Mesenchymal stem cell (in vitro differentiated cells and primary cell): ENCODE data around the gene TRPT1.

Experiments
- DNase-seq: peaks from one replicate; pipeline ENCODE4 v3.0.0-alpha.2; 2013
- H2AFZ ChIP-seq: one replicate; pipeline ENCODE4 v1.6.1; 2013; ENCODE audit warnings: low read depth, mild to moderate bottlenecking, control low read depth, inconsistent platforms, low read length, moderate library complexity
- H2AK5ac ChIP-seq: 2 replicates; pipeline ENCODE4 v1.6.1; 2013; ENCODE audit warnings: low read length, moderate library complexity, mild to moderate bottlenecking, inconsistent platforms; ENCODE audit not compliant: severe bottlenecking
- H2BK120ac ChIP-seq: one replicate; pipeline ENCODE4 v1.6.1; 2013; ENCODE audit warnings: low read depth, mild to moderate bottlenecking, inconsistent platforms, low read length, moderate library complexity
- H2BK12ac ChIP-seq, 2 experiments: one replicate each; pipeline ENCODE4 v1.6.1; 2013; ENCODE audit warnings: inconsistent platforms in 2 of 2, low read length in 2 of 2, mild to moderate bottlenecking in 2 of 2, moderate library complexity in 2 of 2, control low read depth in 1 of 2
- H2BK15ac ChIP-seq: one replicate; pipeline ENCODE4 v1.6.1; 2013; ENCODE audit warnings: mild to moderate bottlenecking, low read depth, inconsistent platforms; ENCODE audit not compliant: poor library complexity, severe bottlenecking
- H2BK5ac ChIP-seq: 2 replicates; pipeline ENCODE4 v1.6.1; 2013; ENCODE audit warnings: low read depth, mild to moderate bottlenecking, low read length, control low read depth, inconsistent platforms; ENCODE audit not compliant: poor library complexity, severe bottlenecking
- H3K14ac ChIP-seq, 2 experiments: one replicate each; pipeline ENCODE4 v1.6.1; 2013; ENCODE audit warnings: inconsistent platforms in 2 of 2, low read length in 2 of 2, control low read depth in 1 of 2, mild to moderate bottlenecking in 1 of 2, moderate library complexity in 1 of 2
- H3K18ac ChIP-seq, 2 experiments: one replicate each; pipeline ENCODE4 v1.6.1; 2013; ENCODE audit warnings: inconsistent platforms in 2 of 2, low read length in 2 of 2, control low read depth in 1 of 2, low read depth in 1 of 2, mild to moderate bottlenecking in 1 of 2
- H3K23ac ChIP-seq, 2 experiments: one replicate each; pipeline ENCODE4 v1.6.1; 2013; ENCODE audit warnings: inconsistent platforms in 2 of 2, low read length in 2 of 2, mild to moderate bottlenecking in 2 of 2, moderate library complexity in 2 of 2, control low read depth in 1 of 2
- H3K27ac ChIP-seq: 2 replicates; pipeline ENCODE4 v1.5.1; 2013; ENCODE audit warnings: mild to moderate bottlenecking, moderate library complexity, low read length, control low read depth, inconsistent platforms; ENCODE audit not compliant: poor library complexity, severe bottlenecking
- H3K27me3 ChIP-seq, 2 experiments: 2 replicates each; pipeline versions ENCODE4 v1.6.1 to v1.7.0; 2013; ENCODE audit warnings: low read length in 2 of 2, mild to moderate bottlenecking in 2 of 2, moderate library complexity in 2 of 2, control low read depth in 1 of 2, inconsistent platforms in 1 of 2; ENCODE audit not compliant: control insufficient read depth in 1 of 2, insufficient read depth in 1 of 2
- H3K36me3 ChIP-seq, 2 experiments: 2 replicates each; pipeline versions ENCODE4 v1.6.1 to v1.7.0; 2013; ENCODE audit warnings: low read length in 2 of 2, control low read depth in 1 of 2, inconsistent platforms in 1 of 2, low read depth in 1 of 2, mild to moderate bottlenecking in 1 of 2; ENCODE audit not compliant: insufficient read depth in 2 of 2, control insufficient read depth in 1 of 2
- H3K4ac ChIP-seq, 2 experiments: one replicate each; pipeline ENCODE4 v1.6.1; 2013; ENCODE audit warnings: inconsistent platforms in 2 of 2, low read length in 2 of 2, mild to moderate bottlenecking in 2 of 2, moderate library complexity in 2 of 2, control low read depth in 1 of 2, low read depth in 1 of 2
- H3K4me1 ChIP-seq: 2 replicates; pipeline ENCODE4 v1.6.1; 2013; ENCODE audit warnings: low read depth, low read length, control low read depth; ENCODE audit not compliant: control insufficient read depth, insufficient read depth
- H3K4me2 ChIP-seq: 2 replicates; pipeline ENCODE4 v1.6.1; 2013; ENCODE audit warnings: low read length, mild to moderate bottlenecking, inconsistent platforms; ENCODE audit not compliant: poor library complexity, severe bottlenecking
- H3K4me3 ChIP-seq, 2 experiments: 2 replicates each; pipeline versions ENCODE4 v1.5.1 to v1.7.0; 2013; ENCODE audit warnings: low read length in 2 of 2, mild to moderate bottlenecking in 2 of 2, control low read depth in 1 of 2, low read depth in 1 of 2; ENCODE audit not compliant: insufficient read depth in 1 of 2
- H3K79me1 ChIP-seq: replicated peaks from 2 replicates; pipeline ENCODE4 v1.6.1; 2013; ENCODE audit warnings: mild to moderate bottlenecking, control low read depth, low read length, inconsistent platforms; ENCODE audit not compliant: poor library complexity, severe bottlenecking
- H3K9ac ChIP-seq: 2 replicates; pipeline ENCODE4 v1.7.0; 2013; ENCODE audit warnings: mild to moderate bottlenecking, low read length, moderate library complexity
- H3K9me3 ChIP-seq: 2 replicates; pipeline ENCODE4 v1.7.0; 2013; ENCODE audit warnings: mild to moderate bottlenecking, low read length; ENCODE audit not compliant: control insufficient read depth
- H4K8ac ChIP-seq: one replicate; pipeline ENCODE4 v1.6.1; 2013; ENCODE audit warnings: inconsistent platforms, mild to moderate bottlenecking, low read length, moderate library complexity
- H4K91ac ChIP-seq: one replicate; pipeline ENCODE4 v1.6.1; 2013; ENCODE audit warnings: mild to moderate bottlenecking, low read length, inconsistent platforms
- WGBS: methylation state at CpG from one replicate; pipeline ENCODE4 v1.1.7; 2013; ENCODE audit warnings: mixed read lengths; 5-methylcytosine and 5-hydroxymethylcytosine counted together

Gene TRPT1

GRCh38 chr11:64208796-64209562 lies 17.0 kb downstream of the TRPT1 start:
- H4K8ac ChIP-seq: peak overlapping the region; percentile 62
- H3K4me1 ChIP-seq: peaks cover 30% of the 10 kb centered on the region
- no peak overlapping the region for H3K9ac ChIP-seq
- H2BK15ac ChIP-seq: peak overlapping the region; percentile 44
- no peak overlapping the region for H3K14ac ChIP-seq
- peak overlapping the region in 1 of 2 experiments; percentile 81 for H3K4ac ChIP-seq
- peaks cover 31 to 59% of the 10 kb centered on the region in 2 experiments for H3K36me3 ChIP-seq
- no peak overlapping the region for H2AFZ ChIP-seq
- no peak overlapping the region for H2BK120ac ChIP-seq
- no peak overlapping the region for H2BK5ac ChIP-seq
- H3K27ac ChIP-seq: no peak overlapping the region
- no peak for DNase-seq
- 94% methylated on average over 18 of the region's 18 CpGs for WGBS
- H3K23ac ChIP-seq: no peak overlapping the region
- no peak overlapping the region for H3K4me2 ChIP-seq
- H2AK5ac ChIP-seq: peak overlapping the region; percentile 37
- H4K91ac ChIP-seq: peak overlapping the region; percentile 97
- H2BK12ac ChIP-seq: peak overlapping the region; percentile 15 to 34
- H3K18ac ChIP-seq: no peak overlapping the region
- H3K79me1 ChIP-seq: peaks cover 12% of the 10 kb centered on the region
- H3K9me3 ChIP-seq: no peaks in the 10 kb centered on the region
- H3K4me3 ChIP-seq: peak overlapping the region in 1 of 2 experiments; percentile 65
- no peaks in the 10 kb centered on the region for H3K27me3 ChIP-seq

DNA sequence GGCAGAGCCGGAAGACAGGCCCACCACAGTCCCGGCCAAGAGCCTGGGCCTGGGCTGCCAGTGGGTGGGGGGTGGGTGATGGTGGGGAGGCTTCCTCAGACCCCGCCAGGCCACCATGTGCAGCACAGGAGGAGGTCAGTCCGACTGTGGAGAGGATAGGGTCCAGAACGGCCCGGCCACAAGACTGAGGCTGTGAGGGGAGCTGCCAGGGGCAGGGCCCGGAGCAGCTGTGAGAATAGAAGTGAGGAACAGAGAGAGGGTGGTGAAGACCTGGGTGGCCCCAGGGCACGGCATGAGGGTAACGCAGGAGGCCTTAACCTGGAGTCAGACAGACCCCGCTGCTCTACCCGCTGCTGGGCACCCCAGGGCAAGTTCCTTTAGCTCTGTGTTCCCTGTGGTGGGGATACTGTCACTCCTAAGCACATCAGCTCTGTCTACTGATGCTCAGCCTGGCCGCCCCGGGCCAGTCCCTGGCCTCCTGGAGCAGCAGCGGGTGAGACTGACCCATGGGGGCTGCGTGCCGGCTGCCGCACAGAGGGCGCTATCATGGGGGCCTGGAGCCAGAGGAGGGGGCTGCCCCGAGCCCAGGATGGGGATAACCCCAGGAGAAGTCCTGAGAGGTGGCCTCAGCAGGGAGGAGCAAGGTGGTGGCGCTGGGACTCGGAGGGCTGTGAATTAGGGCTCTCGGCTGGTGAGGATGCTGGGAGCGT lies 17.7 kb downstream of the TRPT1 start:
- Histone ChIP-seq H3K4me2 (no peak overlapping the region), H3K18ac (peak overlapping the region; percentile 85 to 97), H3K27me3 (no peaks in the 10 kb centered on the region), H3K4ac (peak overlapping the region; percentile 77 to 81), H3K36me3 (peaks cover 39 to 66% of the 10 kb centered on the region in 2 experiments), H3K79me1 (peaks cover 12% of the 10 kb centered on the region), H3K27ac (peak overlapping the region; percentile 62), H3K23ac (no peak overlapping the region), H3K9me3 (no peaks in the 10 kb centered on the region), H2BK120ac (peak overlapping the region; percentile 77), H3K14ac (peak overlapping the region in 1 of 2 experiments; percentile 56), H2BK5ac (no peak overlapping the region), H3K4me3 (peak overlapping the region in 1 of 2 experiments; percentile 65), H3K4me1 (peaks cover 31% of the 10 kb centered on the region), H4K8ac (peak overlapping the region; percentile 98), H2AK5ac (peak overlapping the region; percentile 80), H2BK12ac (peak overlapping the region; percentile 69 to 78), H2BK15ac (peak overlapping the region; percentile 60), H2AFZ (peak overlapping the region; percentile 66), H3K9ac (peak overlapping the region; percentile 70), H4K91ac (peak overlapping the region; percentile 97)
- DNase-seq: no peak
- WGBS: 87% methylated on average over 23 of the region's 23 CpGs

- H2BK12ac ChIP-seq: peak overlapping the region; percentile 75 to 78
- peak overlapping the region; percentile 77 to 81 for H3K4ac ChIP-seq
- peak overlapping the region in 1 of 2 experiments; percentile 91 for H3K14ac ChIP-seq
- peak overlapping the region; percentile 54 for H2AK5ac ChIP-seq
- peak overlapping the region; percentile 98 for H4K8ac ChIP-seq
- H3K9me3 ChIP-seq: no peaks in the 10 kb centered on the region
- no peaks in the 10 kb centered on the region for H3K27me3 ChIP-seq
- peak overlapping the region in 1 of 2 experiments; percentile 65 for H3K4me3 ChIP-seq
- H3K4me1 ChIP-seq: peaks cover 31% of the 10 kb centered on the region
- H2BK120ac ChIP-seq: peak overlapping the region; percentile 77
- peak overlapping the region; percentile 62 for H3K27ac ChIP-seq
- H3K36me3 ChIP-seq: peaks cover 46 to 73% of the 10 kb centered on the region in 2 experiments
- peaks cover 12% of the 10 kb centered on the region for H3K79me1 ChIP-seq
- H3K4me2 ChIP-seq: no peak overlapping the region
- no peak overlapping the region for H2BK5ac ChIP-seq
- H4K91ac ChIP-seq: peak overlapping the region; percentile 97
- DNase-seq: peak; percentile 81
- H2BK15ac ChIP-seq: peak overlapping the region; percentile 87
- peak overlapping the region; percentile 85 to 97 for H3K18ac ChIP-seq
- peak overlapping the region; percentile 70 for H3K9ac ChIP-seq
- no peak overlapping the region for H3K23ac ChIP-seq
- peak overlapping the region; percentile 66 for H2AFZ ChIP-seq
- WGBS: 53% methylated on average over 26 of the region's 30 CpGs
These were observed 18.5 kb downstream of the TRPT1 start for GRCh38 chr11:64207256-64208085.
